ENCODE results near the gene MAG. TPM values are rescaled to one million over a fixed set of nuclear protein-coding genes. Genes with fewer than 3 reads are reported as not detected.

The MAG gene
- total and polyA plus RNA-seq, 2 of the 13 experiments (the other 11 are each of a cell fraction or from before 2014, with no cell fraction given): 0.20 to 1.3 TPM

GRCh38 chr19:35315883-35316282, 23.9 kb downstream of the MAG start (continued):
- TF ChIP-seq HIC2 (CRISPR knock-in tag; IDR thresholded peaks at IDR 0.05; ENCODE audit: low read depth) (no peak), SAP130 (CRISPR knock-in tag; IDR thresholded peaks at IDR 0.05; ENCODE audit: low read depth) (0 out of 2 replicates have a peak, but pooled peaks have one; percentile 23), IRF9 (CRISPR knock-in tag; IDR thresholded peaks at IDR 0.05; ENCODE audit: borderline replicate concordance) (no peak), HOXA9 (CRISPR knock-in tag; IDR thresholded peaks at IDR 0.05; ENCODE audit: borderline replicate concordance) (no peak), SP1 (IDR thresholded peaks at IDR 0.05) (no peak), SP1 (CRISPR knock-in tag; IDR thresholded peaks at IDR 0.05) (no peak), ZNF616 (CRISPR knock-in tag; IDR thresholded peaks at IDR 0.05; ENCODE audit: low read depth) (no peak), ZNF572 (CRISPR knock-in tag; IDR thresholded peaks at IDR 0.05) (no peak), PPARG (CRISPR knock-in tag; conservative IDR thresholded peaks at IDR 0.05) (no peak), JUND (CRISPR knock-in tag; IDR thresholded peaks at IDR 0.05) (no peak), ZNF24 (IDR thresholded peaks at IDR 0.05) (no peak), RFX5 (IDR thresholded peaks at IDR 0.05; ENCODE audit: low read depth, low read length) (no peak)

GRCh38 chr19:35316560-35316959, 24.6 kb downstream of the MAG start:
- Histone ChIP-seq H3K9me3 (ENCODE audit: low read length) (no peaks in the 10 kb centered on the region), H2AFZ (ENCODE audit: low read length) (no peak overlapping the region), H3K36me3 (replicated peaks in 1 of 2; ENCODE audit: control insufficient read depth in 1 of 2, insufficient read depth in 2 of 2, low read length in 2 of 2) (no peaks in the 10 kb centered on the region), H3K79me2 (ENCODE audit: insufficient read depth, low read length) (no peaks in the 10 kb centered on the region), H3K27me3 (ENCODE audit: control insufficient read depth in 1 of 2, insufficient read depth in 2 of 2, low read length in 2 of 2) (no peaks in the 10 kb centered on the region), H3K4me2 (ENCODE audit: low read depth, low read length) (peak overlapping the region; percentile 71), H3K9ac (ENCODE audit: insufficient read depth, low read depth, low read length) (peak overlapping the region; percentile 52), H3K4me1 (ENCODE audit: insufficient read depth, low read length) (peaks cover 79% of the 10 kb centered on the region), H4K20me1 (ENCODE audit: insufficient read depth, low read length) (no peaks in the 10 kb centered on the region), H3K27ac (ENCODE audit: extremely low read length, insufficient read depth, low read length) (peak overlapping the region; percentile 78), H3K4me3 (replicated peaks in 1 of 3; ENCODE audit: insufficient read depth in 1 of 3, low read depth in 2 of 3, low read length in 3 of 3) (peak overlapping the region; percentile 13 to 45 (median 17); a peak in 5 of 6 replicates)
- in situ Hi-C loops (cut with HindIII; ENCODE audit: extremely low pct_ligation_motif_present, low pct_unique_long_range_greater_than_20kb): no loop called here
- intact Hi-C loops (cut with micrococcal nuclease; ENCODE audit: unreplicated experiment): no loop called here
- WGBS (ENCODE audit: low lambda C conversion rate): 1% methylated on average over 7 of the region's 9 CpGs
- ChIA-PET POLR2A (interaction anchor here (0.6 to 2.6 kb wide), 4 partner anchors 8 to 42 kb away, joined by 3 to 16 read pairs (median 4); no protein-coding TSS in a partner anchor), CTCF (ENCODE audit: low intra/inter-chr PET ratio, low total read pairs) (no interaction called here)
- peak; percentile 92 for FAIRE-seq
- peak; percentile 88 for ATAC-seq
- peak; percentile 94 for DNase-seq (ENCODE audit: low spot score)
- no TSS peak for BruUV-seq (replicated peaks)
- no peak; the same call in 1 of the 2 replicates for TF ChIP-seq ERF (CRISPR knock-in tag; IDR thresholded peaks at IDR 0.05)
- TF ChIP-seq ZNF569 (CRISPR knock-in tag; IDR thresholded peaks at IDR 0.05; ENCODE audit: borderline replicate concordance): no peak
- TF ChIP-seq ONECUT2 (CRISPR knock-in tag; IDR thresholded peaks at IDR 0.05): no peak
- TF ChIP-seq GATA4 (IDR thresholded peaks at IDR 0.05; ENCODE audit: borderline replicate concordance, low read depth): no peak
- TF ChIP-seq IKZF5 (CRISPR knock-in tag; IDR thresholded peaks at IDR 0.05): peak; percentile 18; the same call in 1 of the 2 replicates
- TF ChIP-seq DPF2 (CRISPR knock-in tag; IDR thresholded peaks at IDR 0.05; ENCODE audit: borderline replicate concordance, low read depth): no peak
- TF ChIP-seq ZMYM3 (CRISPR knock-in tag; IDR thresholded peaks at IDR 0.05): 0 out of 2 replicates have a peak, but pooled peaks have one; percentile 20
- TF ChIP-seq POLR2A (IDR thresholded peaks at IDR 0.05; ENCODE audit: insufficient read depth in 1 of 2, low read depth in 2 of 2, low read length in 2 of 2): peak in 1 of 2 experiments; percentile 39; a peak in 1 of 4 replicates
- TF ChIP-seq ZNF496 (CRISPR knock-in tag; IDR thresholded peaks at IDR 0.05; ENCODE audit: insufficient replicate concordance): no peak
